ENCODE results near the gene VAV2.

The VAV2 gene

GRCh38 chr9:133798160-133798559 lies 194.0 kb downstream of the VAV2 start:
- DNase-seq (ENCODE audit: low read depth) = no peak

GRCh38 chr9:133797406-133798105 lies 194.6 kb downstream of the VAV2 start:
- no peak overlapping the region for H3K4me3 ChIP-seq (ENCODE audit: low read depth, low read length)
- no peak for TF ChIP-seq CTCF (IDR thresholded peaks at IDR 0.05; ENCODE audit: low read depth, low read length, missing control alignments)

More at GRCh38 chr9:133798160-133798559, 194.0 kb downstream of the VAV2 start:
- H3K4me3 ChIP-seq (ENCODE audit: low read depth, low read length) = no peak overlapping the region
- TF ChIP-seq CTCF (IDR thresholded peaks at IDR 0.05; ENCODE audit: low read depth, low read length, missing control alignments) = no peak

GRCh38 chr9:133796562-133796961 lies 195.6 kb downstream of the VAV2 start:
- TF ChIP-seq CTCF (IDR thresholded peaks at IDR 0.05; ENCODE audit: low read depth, low read length, missing control alignments) = no peak
- DNase-seq (ENCODE audit: low read depth) = no peak
- no peak overlapping the region for H3K4me3 ChIP-seq (ENCODE audit: low read depth, low read length)

More at GRCh38 chr9:133797406-133798105, 194.6 kb downstream of the VAV2 start:
- DNase-seq (ENCODE audit: low read depth) = no peak

- TF ChIP-seq CTCF (IDR thresholded peaks at IDR 0.05; ENCODE audit: low read depth, low read length, missing control alignments) = no peak
- no peak overlapping the region for H3K4me3 ChIP-seq (ENCODE audit: low read depth, low read length)
- no peak for DNase-seq (ENCODE audit: low read depth)
These were observed 197.1 kb downstream of the VAV2 start for GRCh38 chr9:133795049-133795448.

DNA sequence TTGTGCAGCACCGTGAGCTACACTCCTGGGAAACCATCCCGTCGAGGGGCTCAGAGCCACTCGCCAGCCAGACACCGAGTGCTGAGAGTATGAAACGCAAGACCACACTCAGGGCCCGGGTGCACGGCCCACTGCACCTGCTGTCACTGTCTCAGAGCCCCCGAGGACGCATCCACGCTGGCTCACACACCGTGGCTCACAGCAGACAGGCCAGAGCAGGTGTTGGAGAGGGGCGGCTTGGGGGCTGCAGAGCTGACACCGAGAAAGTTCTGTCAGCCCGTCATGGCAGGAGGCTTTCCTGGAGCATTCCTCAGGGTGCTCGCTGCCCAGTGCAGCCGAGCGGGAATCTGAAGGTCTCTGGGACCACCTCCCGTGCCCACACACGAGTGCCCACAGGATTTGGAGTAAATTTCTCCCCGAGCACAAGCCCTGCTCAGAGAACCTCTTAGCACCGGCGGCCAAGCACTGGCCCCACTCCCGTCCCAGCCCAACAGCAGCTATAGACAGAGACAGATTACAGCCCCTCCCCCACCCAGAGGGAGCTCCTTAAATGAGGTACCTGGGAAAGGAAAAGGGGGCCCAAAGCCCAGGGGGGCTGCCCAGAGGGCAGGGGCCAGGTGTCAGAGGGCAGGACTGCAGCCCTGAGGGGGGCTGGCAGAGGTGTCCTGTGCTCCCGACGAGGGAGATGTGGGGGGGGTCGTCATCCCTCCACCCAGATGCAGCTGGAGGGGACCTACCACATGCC lies 197.9 kb downstream of the VAV2 start:
- DNase-seq (ENCODE audit: low read depth) = no peak
- TF ChIP-seq CTCF (IDR thresholded peaks at IDR 0.05; ENCODE audit: low read depth, low read length, missing control alignments) = no peak
- no peak overlapping the region for H3K4me3 ChIP-seq (ENCODE audit: low read depth, low read length)

GRCh38 chr9:133793471-133793870 lies 198.7 kb downstream of the VAV2 start:
- no peak for TF ChIP-seq CTCF (IDR thresholded peaks at IDR 0.05; ENCODE audit: low read depth, low read length, missing control alignments)
- no peak for DNase-seq (ENCODE audit: low read depth)
- no peak overlapping the region for H3K4me3 ChIP-seq (ENCODE audit: low read depth, low read length)
